Measurements from ENCODE around the gene NTMT2.
A peak's percentile ranks its signal among the peaks of the same experiment; 100 is the strongest.
"Not testable (repeated sequence)": the region's sequence is repeated elsewhere in the genome, so short reads cannot be mapped to it uniquely, and the experiment has no call there.

NTMT2 gene

DNA sequence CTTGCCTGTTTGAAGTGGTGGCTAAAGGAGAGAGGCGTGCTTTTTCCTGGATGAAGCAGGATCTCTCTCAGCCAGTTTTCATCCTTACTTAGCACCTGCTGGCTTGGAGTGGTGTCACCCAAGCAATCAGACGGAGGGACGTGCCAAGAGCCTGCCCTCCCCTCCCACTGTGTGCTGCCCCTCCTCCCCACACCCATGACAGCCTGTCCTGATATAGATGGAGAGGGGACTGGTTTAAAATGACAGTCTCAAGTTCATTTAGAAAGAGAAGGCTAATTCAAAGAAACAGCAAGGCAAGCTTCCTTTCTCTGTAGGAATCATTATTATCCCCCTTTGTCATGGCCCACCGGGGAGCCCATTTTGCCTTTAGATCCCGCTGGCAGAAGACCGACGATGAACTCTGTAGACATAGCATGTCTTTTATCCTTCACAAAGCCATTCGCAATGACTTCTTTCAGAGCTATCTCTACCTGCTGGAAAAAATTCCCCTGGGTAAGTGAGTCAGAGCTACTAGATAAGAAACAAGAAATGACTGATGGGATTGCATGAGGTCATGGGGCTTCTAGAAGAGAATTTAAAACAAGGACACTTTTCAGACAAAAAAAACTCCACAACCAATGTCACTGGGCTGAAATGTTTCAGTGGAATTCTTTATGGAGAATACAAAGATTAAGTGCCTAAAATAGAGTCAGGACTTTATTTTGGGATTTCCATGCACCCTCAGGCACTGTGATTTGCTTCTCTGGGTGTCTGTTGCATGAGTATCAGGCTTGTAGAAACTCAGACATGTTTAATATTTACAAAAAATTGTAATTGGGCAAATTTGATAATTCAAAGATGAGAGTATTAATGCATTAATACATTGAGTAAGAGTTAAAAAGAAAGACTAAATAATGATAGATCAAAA is at the start of gene NTMT2:
Gene NTMT2 (plus strand): TSS at position 190 of the 907 bp plus-strand sequence. CDS start 149 bp downstream, at position 339.
- DNase-seq: no peak

DNA sequence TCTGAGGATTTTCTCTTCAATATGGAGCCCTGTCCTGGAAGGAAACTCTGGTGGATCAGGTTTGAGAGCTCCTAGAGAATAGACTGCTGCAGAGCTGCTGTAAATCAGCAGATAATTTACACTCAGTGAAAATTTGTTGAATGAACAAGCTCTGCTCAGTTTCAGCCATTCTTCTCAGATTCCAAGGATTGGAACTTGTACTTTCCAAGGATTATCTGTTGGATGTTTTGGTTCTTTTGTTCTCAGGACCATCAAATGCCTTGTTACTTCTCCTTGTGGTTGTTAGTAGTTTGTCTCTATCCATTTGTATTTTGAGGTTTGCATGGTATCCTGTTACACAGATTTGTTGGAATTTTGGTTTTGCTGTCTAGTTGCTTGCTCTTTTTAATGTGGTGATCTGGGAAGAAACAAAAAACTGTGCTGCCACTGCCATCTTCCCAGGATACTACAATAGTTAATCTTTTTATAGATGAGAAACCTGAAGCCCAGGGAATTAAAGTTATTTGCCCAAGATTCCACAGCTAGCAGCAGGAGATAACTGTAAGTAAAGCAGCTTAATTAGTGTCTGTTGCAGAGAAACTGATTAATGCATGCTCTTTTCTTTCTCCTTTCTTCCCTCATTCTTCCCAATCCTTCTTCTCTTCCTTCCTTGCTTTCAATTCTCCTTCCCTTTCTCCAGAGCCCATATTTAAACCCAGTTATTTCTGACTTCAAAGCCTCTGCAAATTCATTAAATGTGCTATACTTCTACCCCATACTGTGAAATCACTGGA is 49.6 kb upstream of the NTMT2 start:
- no peak for DNase-seq

DNA sequence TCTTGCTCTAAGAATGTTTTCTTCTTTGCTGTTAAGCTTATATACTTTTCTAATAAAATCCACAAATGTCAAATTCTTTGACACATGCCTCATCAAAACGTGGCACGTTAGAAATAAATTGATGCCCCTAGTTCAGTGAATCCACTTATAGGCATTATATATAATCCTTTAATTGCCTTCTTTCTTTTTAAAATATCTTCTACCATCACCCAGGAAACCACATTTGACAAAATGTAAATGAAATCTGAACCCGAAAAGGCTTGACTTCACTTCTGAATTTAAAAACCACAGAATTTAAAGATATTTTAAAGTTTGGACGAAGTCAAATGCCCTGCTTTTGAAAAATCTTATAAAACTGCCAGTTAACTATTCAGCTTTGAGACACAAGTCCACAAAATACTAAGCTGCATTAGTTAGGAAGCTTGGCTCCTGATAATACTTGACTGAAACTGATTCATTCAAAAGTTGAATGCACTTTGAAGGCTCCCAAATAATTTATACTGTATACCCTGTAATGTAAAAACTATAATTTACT is 48.9 kb upstream of the NTMT2 start:
- DNase-seq: no peak

DNA sequence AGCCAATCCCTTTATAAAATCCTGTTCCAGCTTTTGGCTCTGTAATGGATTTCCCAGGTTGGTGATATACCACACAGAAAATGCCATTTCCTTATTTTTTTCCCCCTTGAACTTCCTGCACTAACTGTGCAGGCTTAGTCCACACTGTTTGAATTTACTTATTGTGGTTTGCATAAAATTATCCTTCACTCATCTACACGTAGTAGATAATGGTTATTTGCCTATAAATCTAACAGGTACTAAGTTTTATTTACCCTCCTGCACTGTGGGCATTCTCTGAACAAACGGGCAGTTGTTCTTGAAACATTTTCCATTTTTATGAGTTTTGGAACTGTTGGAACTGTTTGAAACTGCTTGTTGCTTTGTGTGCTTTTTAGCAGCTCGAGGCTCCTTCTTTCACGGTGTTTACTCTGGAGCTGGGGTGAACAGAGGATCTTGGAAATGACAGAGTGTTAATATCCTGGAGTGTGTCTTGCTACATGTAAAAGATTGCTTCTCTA is 48.3 kb upstream of the NTMT2 start:
- peak; percentile 41 for DNase-seq

DNA sequence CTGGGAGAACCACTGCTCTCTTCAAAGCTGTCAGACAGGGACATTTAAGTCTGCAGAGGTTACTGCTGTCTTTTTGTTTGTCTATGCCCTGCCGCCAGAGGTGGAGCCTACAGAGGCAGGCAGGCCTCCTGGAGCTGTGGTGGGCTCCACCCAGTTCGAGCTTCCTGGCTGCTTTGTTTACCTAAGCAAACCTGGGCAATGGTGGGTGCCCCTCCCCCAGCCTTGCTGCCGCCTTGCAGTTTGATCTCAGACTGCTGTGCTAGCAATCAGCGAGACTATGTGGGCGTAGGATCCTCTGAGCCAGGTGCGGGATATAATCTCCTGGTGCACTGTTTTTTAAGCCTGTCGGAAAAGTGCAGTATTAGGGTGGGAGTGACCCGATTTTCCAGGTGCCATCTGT is 32.6 kb upstream of the NTMT2 start:
- DNase-seq: not testable (repeated sequence)

DNA sequence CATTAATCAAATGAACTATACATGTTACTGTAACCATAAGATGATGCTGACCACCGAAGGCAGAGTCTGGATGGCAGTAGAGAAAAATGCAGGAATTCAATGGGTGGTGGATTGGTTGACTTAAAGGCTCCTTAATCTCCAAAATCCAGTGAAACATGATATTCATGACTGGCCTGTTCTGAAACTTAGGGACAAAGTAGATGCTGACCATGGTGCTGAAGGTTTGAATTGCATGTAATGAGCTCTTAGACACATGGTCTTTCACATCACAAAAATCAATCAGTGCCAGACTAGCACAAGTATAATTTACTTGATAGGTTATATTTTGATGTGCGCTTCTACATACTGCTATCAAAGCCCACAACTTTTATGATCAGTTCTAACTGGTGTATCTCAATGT is 30.9 kb upstream of the NTMT2 start:
- DNase-seq: no peak

DNA sequence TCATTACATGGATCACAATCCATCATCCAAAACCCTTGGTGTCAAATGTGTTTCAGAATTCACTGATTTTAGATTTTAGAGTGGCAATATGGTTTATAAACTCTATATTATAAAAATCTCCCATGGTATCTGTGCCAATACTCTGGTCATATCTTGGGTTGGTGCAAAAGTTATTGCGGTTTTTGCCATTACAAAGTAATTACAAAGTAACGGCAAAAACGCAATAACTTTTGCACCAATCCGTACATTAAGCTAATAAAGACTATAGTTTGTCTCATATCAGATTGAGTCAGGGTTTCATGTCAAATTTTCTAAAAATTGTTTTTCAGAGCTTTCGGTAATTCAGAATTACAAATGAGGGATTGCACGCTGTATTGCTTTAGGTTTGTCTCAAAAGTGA is 23.4 kb upstream of the NTMT2 start:
- DNase-seq: no peak

DNA sequence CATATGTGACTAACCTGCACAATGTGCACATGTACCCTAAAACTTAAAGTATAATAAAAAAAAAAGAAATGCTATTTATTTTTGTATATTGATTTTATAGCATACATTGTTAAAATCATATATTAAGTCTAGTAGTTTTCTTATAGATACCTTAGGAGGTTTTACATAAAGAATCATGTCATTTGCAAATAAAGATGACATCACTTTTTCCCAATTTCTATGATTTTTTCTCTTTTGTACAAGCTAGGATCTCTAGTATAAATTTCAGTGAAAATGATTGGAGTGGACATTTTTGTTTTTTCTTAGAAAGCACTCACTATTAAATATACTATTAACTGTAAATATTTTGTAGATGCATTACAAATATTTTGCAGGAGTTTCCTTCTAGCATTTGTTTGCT is 20.5 kb upstream of the NTMT2 start:
- DNase-seq: no peak

DNA sequence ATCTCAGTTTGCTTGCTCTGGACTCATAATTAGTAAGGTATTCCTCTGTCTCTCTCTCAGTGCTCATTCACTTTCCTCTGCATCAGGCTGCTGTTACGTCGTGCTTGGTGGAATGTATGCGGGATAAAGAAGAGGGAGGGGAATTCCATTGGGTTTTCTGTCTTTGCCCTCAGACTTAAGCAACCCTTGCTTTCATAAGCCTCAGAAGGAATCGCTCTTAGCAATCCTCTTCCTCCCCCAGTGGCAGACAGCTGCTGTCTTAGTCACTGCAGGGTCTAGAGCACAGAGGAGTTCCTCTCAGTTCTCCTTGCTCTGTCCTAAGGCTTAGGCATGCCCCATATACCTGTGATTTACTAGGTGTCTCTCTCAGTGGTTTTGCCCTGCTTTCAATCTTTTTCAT is 19.1 kb upstream of the NTMT2 start:
- no peak for DNase-seq

DNA sequence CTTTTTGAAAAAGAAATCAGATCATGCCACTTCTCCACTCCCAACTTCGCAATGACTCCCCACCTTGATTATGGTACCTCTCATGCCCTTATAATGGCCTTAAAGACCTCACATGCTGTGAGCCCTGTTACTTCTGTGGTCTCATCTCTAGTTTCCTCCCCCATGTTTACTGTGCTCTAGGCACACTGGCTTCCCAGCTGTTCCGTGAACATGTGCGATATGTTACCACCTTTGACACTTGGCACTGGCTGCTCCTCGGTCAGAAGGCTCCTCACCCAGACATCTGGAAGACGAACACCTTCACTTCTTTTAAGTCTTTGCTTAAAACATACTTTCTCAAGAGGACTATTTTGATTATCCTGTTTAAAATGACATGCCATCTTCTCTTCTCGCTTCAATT is 14.3 kb upstream of the NTMT2 start:
- no peak for DNase-seq

DNA sequence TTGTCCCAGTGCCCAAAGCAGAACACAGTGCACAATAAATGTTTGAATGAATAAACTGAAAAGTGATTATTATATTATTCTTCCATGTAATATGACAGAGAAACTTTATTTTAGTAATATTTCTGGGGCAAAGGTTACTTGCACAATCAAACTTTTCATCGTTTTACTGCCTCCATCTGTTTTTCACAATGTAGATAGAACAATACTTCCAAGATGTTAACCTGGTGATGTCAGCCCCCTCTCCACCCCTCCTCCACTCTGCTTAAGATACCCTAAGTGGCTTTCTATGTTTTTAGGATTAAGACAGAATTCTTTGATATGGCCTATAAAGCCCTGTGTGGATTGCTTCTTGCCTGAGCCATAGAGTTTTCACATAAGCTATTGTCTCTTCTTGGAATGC is 13.8 kb upstream of the NTMT2 start:
- no peak for DNase-seq

DNA sequence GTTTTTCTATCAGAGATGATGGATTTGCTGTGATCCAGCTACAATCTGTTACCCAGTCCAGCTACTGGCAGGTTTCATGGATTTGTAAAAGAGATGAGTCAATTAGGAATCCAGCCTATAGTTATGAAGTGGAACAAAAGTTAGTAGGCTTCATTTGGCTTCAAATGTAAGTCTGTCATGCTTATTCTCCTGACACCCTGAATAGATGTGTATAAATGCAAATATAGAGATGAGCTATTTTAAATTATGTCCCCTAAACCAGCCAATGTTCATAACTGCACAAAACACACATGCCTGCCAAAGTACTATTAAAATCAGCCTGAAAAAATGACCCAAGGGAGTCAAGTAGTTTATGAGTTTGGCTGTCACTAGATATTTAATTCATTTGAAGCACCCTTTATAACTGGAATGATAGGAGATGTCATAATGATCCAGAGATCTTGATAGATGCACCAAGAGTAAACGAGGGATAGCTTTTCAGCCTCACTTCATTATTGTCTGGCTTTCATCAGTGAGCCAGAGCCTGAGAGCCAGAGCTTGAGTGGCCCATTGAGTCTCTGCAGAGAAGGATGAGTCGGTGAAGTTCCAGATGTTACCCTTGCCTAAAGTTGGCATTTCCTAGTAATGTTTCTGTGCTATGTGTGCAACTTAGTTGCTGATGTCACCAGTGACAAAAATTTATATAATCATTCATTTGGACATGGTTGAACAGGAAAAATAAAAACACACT is 11.8 kb upstream of the NTMT2 start:
- DNase-seq: no peak

DNA sequence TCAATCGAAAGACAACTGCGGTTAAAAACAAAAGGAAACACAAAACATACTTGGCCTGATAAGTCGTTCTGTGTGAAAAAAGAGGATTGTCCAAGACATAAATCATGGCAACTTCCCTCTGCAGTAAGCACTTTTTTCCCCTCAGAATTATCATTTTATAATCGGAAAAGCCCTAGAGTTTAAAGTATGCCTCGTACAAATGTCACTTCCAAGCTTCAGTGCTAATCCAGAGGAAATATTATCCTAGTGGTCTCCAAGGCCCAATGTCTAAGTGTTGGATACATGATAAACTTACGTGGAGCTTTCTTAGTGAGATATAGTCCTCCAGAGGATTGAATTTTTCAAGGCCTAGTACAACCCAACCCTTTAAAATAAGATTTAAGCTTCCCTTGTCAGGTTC is 11.2 kb upstream of the NTMT2 start:
- DNase-seq: no peak

DNA sequence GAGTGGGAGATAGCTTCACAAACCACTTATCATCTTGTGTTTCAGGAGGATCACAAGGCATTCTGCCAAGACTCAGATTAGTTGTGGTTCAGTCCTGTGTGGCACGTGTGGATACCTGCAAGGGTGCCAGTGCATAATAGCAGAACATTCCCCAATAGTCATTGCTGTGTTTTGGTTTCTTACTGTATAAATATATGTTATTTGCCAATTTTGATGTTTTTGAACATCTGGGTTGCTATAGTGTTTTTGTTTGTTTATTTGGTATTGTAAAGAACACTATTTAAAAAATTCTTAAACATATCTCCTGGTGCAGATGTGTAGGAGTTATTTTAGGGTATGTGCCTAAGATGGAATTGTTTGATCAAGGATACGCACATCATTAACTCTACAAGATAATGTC is 5.4 kb upstream of the NTMT2 start:
- no peak for DNase-seq

DNA sequence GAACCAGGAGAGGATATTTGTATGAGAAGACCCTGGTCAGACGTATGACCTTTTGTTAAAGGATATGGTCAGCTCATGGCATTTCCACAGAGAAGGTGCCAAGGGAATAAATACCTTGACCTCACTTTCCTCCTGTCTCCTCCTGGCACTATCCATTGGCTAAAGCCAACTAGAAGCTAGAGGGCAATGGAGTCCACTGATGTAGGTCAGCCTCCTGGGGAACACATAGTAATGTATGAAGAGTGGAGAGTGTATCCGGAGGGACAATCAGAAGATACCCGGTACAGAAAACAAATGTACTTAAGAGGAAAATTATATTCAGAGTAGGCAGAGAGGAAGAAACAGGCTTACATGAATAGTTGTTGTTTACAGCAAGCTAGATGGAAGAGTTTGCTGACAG is 698 bp upstream of the NTMT2 start:
- no peak for DNase-seq

DNA sequence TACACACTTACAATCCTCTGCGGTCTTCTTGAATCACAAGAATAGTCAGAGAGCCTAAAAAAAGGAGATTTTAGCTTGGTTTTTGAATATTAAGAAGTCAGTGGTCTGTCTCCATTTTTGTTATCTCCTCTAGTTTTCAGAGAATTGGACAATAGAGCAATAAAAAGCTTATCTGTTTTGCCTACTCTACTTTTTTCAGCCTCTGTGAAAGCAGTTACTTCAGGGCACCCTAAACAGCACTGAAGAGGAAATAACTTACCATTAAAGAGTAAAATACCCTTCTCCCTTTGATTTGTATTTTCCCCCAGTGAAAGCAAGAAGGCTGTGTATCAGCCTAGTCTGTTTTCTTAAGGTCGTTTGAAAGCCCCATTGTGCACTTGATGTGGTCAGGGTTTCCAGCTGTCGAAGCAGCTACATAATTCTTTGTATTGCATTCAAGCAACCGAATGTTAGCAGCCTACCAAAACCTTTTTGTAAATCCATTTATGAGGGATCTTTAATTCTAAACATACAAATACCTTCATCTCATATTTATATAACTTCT is 1.0 kb downstream of the NTMT2 start:
- no peak for DNase-seq

DNA sequence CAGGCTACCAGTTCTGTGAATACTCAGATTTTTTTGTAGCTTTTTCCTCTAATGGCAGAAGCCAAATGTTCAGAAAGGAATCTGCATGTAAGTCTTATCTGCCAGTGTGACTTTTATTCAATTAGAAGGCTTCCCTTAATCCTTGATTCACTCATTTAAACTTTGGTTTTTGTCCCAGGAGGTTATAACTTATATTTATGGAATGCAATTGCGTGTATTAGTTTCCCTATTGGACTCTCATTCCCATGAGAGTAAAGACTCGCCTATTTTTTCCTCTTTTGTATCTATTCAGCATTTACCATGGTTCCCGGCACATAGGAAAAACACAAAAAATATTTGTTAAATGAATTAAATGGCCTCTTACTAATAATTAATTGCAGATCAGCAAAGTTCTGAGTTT is 3.5 kb downstream of the NTMT2 start:
- DNase-seq: no peak

DNA sequence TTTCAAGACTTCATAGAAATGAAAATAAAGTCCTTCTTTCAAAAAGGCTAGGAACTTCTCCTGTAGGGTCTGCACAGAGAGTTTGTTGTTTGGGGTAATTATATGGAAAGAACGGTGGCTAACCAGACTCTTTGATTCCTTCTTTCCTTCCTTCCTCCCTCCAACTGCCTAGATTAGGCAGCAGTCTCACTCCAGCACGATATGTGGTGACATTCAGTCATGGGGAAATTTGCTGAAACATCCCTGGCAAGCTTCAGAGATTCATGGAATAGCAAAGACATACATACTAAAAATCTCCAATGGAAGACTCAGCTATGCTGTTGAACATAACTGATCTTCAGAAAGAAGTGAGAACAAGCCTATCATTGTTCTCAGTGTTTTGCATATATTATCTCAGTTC is 4.3 kb downstream of the NTMT2 start:
- DNase-seq: no peak

DNA sequence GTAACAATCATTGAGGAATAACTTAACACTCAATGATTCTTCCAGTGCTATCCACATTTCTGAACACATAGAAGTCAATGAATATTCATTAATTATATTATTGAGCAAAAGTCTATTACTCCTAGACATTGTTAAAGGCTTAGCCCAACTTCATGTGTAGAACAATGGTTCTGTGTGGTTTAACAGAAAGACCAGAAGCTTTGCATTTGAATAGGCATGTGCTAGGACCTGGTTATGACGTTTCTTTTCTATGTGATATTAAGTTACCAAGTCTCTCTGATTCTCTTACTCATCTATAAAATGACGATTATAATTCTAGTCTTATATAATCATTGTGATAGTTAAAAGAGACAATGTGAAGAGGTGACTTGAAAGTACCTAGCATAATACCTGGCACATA is 5.2 kb downstream of the NTMT2 start:
- DNase-seq: no peak

DNA sequence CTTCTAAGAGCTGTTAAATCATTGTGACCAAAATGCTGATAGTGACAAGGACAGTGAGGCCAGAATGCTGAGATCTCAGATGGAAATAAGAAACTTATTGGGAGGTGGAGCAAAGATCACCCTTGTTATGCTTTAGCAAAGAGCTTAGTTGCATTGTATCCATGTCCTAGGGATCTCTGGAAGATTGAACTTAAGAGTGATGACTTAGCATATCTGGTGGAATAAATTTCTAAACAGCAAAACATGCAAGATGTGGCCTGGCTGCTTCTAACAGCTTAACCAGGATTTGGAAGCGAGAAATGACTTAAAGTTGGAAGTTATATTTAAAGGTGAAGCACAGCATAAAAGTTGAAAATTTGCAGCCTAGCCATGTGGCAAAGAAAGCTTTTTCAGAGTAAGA is 7.7 kb downstream of the NTMT2 start:
- no peak for DNase-seq

DNA sequence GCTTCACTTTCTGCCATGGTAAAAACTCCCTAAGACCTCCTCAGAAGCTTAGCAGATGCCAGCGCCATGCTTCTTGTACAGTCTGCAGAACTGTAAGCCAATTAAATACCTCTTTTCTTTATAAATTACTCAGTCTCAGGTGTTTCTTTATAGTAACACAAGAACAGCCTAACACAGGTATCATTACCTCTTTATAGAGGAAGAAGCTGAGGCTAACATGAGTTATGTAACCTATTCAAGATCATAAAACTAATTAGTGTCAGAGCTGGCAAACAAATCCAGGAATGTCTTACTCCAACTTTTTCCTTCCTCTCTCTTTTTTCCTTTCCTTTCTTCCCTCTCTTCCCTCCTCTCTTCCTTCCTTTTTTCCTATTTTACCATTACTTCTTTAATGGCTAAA is 9.3 kb downstream of the NTMT2 start:
- no peak for DNase-seq

DNA sequence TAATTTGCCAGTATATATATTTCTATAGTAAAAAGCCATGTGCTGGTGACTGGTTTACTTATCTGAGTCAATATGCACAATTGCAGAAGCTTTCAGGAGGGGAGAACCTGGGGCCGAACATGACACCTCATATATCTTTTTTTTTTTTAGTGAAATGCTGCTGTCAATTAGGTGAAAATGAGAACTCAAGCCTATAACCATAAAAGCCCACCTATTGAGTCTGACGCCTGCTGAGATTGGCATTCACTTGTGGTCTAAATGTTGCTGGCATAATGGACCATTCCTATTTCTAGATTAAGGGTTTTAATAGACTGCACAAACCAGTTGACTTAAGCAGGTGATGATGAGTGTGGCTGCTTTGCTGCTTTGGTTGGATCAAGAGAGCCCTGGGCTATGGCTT is 10.8 kb downstream of the NTMT2 start:
- DNase-seq: no peak

DNA sequence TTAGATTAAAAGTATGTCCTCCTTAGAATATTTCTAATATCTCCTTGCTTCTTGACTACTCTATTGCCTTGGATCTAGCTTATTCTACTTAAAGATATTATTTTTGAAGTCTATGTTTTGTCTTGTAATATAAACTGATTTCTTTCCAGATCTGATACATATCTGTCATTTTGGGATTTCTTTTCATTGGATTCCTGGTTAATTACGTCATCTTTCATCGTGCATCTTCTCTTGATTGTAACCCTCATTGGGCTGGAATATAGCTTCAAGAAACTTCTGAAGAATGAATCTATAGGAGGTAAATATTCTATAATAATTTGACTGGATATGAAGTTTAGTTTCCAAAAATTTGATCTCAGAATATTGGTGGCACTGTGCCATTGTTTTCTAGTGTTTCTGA is 12.1 kb downstream of the NTMT2 start:
- no peak for DNase-seq
